ENCODE results near the gene OTOP2. TPM values are rescaled to one million over a fixed set of nuclear protein-coding genes. Genes with fewer than 3 reads are reported as not detected.

OTOP2 gene
- total RNA-seq, 4 donors from 2014 or later, result not detected

- Histone ChIP-seq H3K4me1 (peaks cover 8 to 10% of the 10 kb centered on the region in 2 donors), H3K4me3 (replicated peaks in 1 of 3) (no peak overlapping the region), H3K36me3 (no peaks in the 10 kb centered on the region), H3K9me3 (no peaks in the 10 kb centered on the region), H3K27me3 (peaks cover 14% of the 10 kb centered on the region), H3K27ac (no peak overlapping the region)
- no peak for DNase-seq
- 53 to 55% methylated on average over 11 of the region's 11 CpGs for WGBS, 2 donors
- intact Hi-C loops (cut with DNase I), result no loop called here
- TF ChIP-seq POLR2A (IDR thresholded peaks at IDR 0.05) (no peak), CTCF (IDR thresholded peaks at IDR 0.05) (no peak)
These were observed 13.3 kb downstream of the OTOP2 start for GRCh38 chr17:74937064-74938051.

- intact Hi-C loops (cut with DNase I), result no loop called here
- H3K9me3 ChIP-seq, result no peaks in the 10 kb centered on the region
- H3K4me3 ChIP-seq (replicated peaks in 1 of 3), result no peak overlapping the region
- TF ChIP-seq POLR2A (IDR thresholded peaks at IDR 0.05) (no peak), CTCF (IDR thresholded peaks at IDR 0.05) (no peak)
- 64 to 66% methylated on average over 8 of the region's 8 CpGs for WGBS, 2 donors
- H3K36me3 ChIP-seq, result no peaks in the 10 kb centered on the region
- no peak overlapping the region for H3K27ac ChIP-seq
- DNase-seq, result no peak
- peaks cover 8 to 10% of the 10 kb centered on the region in 2 donors for H3K4me1 ChIP-seq
- H3K27me3 ChIP-seq, result peaks cover 14% of the 10 kb centered on the region
These were observed 14.3 kb downstream of the OTOP2 start for GRCh38 chr17:74938194-74938950.

GRCh38 chr17:74939534-74939933 is 15.5 kb downstream of the OTOP2 start:
- no peaks in the 10 kb centered on the region for H3K36me3 ChIP-seq
- no peak overlapping the region for H3K27ac ChIP-seq
- TF ChIP-seq POLR2A (IDR thresholded peaks at IDR 0.05) (no peak), CTCF (IDR thresholded peaks at IDR 0.05) (no peak)
- 52 to 53% methylated on average over 8 of the region's 8 CpGs for WGBS, 2 donors
- no peak for DNase-seq
- H3K4me1 ChIP-seq, result peaks cover 8 to 10% of the 10 kb centered on the region in 2 donors
- intact Hi-C loops (cut with DNase I), result no loop called here
- H3K9me3 ChIP-seq, result no peaks in the 10 kb centered on the region
- peaks cover 14% of the 10 kb centered on the region for H3K27me3 ChIP-seq
- H3K4me3 ChIP-seq (replicated peaks in 1 of 3), result no peak overlapping the region

GRCh38 chr17:74941128-74941725 is 17.2 kb downstream of the OTOP2 start:
- WGBS, 2 donors, result 79 to 80% methylated on average over 14 to 16 of the region's 21 CpGs
- no peak for DNase-seq
- no peak for TF ChIP-seq POLR2A (IDR thresholded peaks at IDR 0.05)
- TF ChIP-seq CTCF (IDR thresholded peaks at IDR 0.05), result no peak
- Histone ChIP-seq H3K27ac (no peak overlapping the region), H3K4me3 (replicated peaks in 1 of 3) (no peak overlapping the region), H3K27me3 (peaks cover 1% of the 10 kb centered on the region), H3K9me3 (no peaks in the 10 kb centered on the region), H3K4me1 (peaks cover 1% of the 10 kb centered on the region in 2 donors), H3K36me3 (no peaks in the 10 kb centered on the region)
- intact Hi-C loops (cut with DNase I), result no loop called here

Data from thyroid gland (tissue), 4 donors.